SK-N-SH treated with all-trans-retinoic acid at 6 μM for 48 hours (cell line): ENCODE measurements around the gene PSD2.

Experiments
- ATAC-seq: fragments of 200-7000 bp; cut with Tn5 transposase; 3 replicates; pipeline ENCODE4 v1.9.1; 2020; ENCODE audit warnings: mild to moderate bottlenecking, moderate library complexity
- ARNTL ChIP-seq: fragments of 450-650 bp; formaldehyde crosslinking; IDR thresholded peaks from 2 replicates; pipeline ENCODE4 v1.5.0; 2020; ENCODE audit warnings: low read depth, mild to moderate bottlenecking, moderate library complexity, borderline replicate concordance
- BACH2 ChIP-seq: fragments of 250-450 bp; sonication (Bioruptor Pico); IDR thresholded peaks from 2 replicates; pipeline ENCODE4 v1.9.0; 2021; ENCODE audit warnings: mild to moderate bottlenecking, borderline replicate concordance
- CSDC2 ChIP-seq: fragments of 250-450 bp; sonication (Bioruptor Pico); IDR thresholded peaks from 2 replicates; pipeline ENCODE4 v1.5.0; 2020; ENCODE audit warnings: mild to moderate bottlenecking, moderate library complexity
- CSRNP3 ChIP-seq: fragments of 250-450 bp; sonication (Bioruptor Pico); IDR thresholded peaks from 2 replicates; pipeline ENCODE4 v1.5.1; 2021; ENCODE audit warnings: mild to moderate bottlenecking, moderate library complexity
- ESRRG ChIP-seq: fragments of 250-450 bp; sonication (Bioruptor Pico); IDR thresholded peaks from 2 replicates; pipeline ENCODE4 v1.6.1; 2021; ENCODE audit warnings: mild to moderate bottlenecking
- GLIS3 ChIP-seq: fragments of 250-450 bp; sonication (Bioruptor Pico); IDR thresholded peaks from 2 replicates; pipeline ENCODE4 v1.5.0; 2020; ENCODE audit warnings: mild to moderate bottlenecking, moderate library complexity
- ISL1 ChIP-seq: fragments of 250-450 bp; sonication (Bioruptor Pico); IDR thresholded peaks from 2 replicates; pipeline ENCODE4 v2.1.2; 2022; ENCODE audit warnings: mild to moderate bottlenecking, moderate library complexity
- OSR1 ChIP-seq: fragments of 250-450 bp; sonication (Bioruptor Pico); IDR thresholded peaks from 2 replicates; pipeline ENCODE4 v1.8.0; 2022; ENCODE audit warnings: moderate library complexity, mild to moderate bottlenecking, inconsistent platforms
- POU6F1 ChIP-seq: fragments of 250-450 bp; sonication (Bioruptor Pico); IDR thresholded peaks from 2 replicates; pipeline ENCODE4 v1.8.0; 2021; ENCODE audit warnings: low read depth, mild to moderate bottlenecking, moderate library complexity, borderline replicate concordance
- RARB ChIP-seq: fragments of 250-450 bp; sonication (Bioruptor Pico); IDR thresholded peaks from 2 replicates; pipeline ENCODE4 v1.8.0; 2021; ENCODE audit warnings: mild to moderate bottlenecking, moderate library complexity
- SNAI2 ChIP-seq: fragments of 250-450 bp; sonication (Bioruptor Pico); IDR thresholded peaks from 2 replicates; pipeline ENCODE4 v1.5.0; 2020; ENCODE audit warnings: mild to moderate bottlenecking, moderate library complexity
- TCF4 ChIP-seq: fragments of 250-450 bp; sonication (Bioruptor Pico); IDR thresholded peaks from 2 replicates; pipeline ENCODE4 v1.8.0; 2021; ENCODE audit warnings: mild to moderate bottlenecking, moderate library complexity, borderline replicate concordance
- TOX ChIP-seq: fragments of 250-450 bp; sonication (Bioruptor Pico); IDR thresholded peaks from 2 replicates; pipeline ENCODE4 v1.8.0; 2021; ENCODE audit warnings: mild to moderate bottlenecking, moderate library complexity, borderline replicate concordance
- TSHZ2 ChIP-seq: fragments of 250-450 bp; sonication (Bioruptor Pico); IDR thresholded peaks from 2 replicates; pipeline ENCODE4 v1.5.0; 2020; ENCODE audit warnings: mild to moderate bottlenecking, moderate library complexity
- ZC3H10 ChIP-seq: fragments of 250-450 bp; sonication (Bioruptor Pico); IDR thresholded peaks from 2 replicates; pipeline ENCODE4 v1.5.1; 2021; ENCODE audit warnings: mild to moderate bottlenecking, moderate library complexity
- ZFP30 ChIP-seq: fragments of 450-650 bp; formaldehyde crosslinking; IDR thresholded peaks from 2 replicates; pipeline ENCODE4 v1.5.0; 2022; ENCODE audit warnings: mild to moderate bottlenecking, moderate library complexity
- ZNF8 ChIP-seq: fragments of 450-650 bp; formaldehyde crosslinking; IDR thresholded peaks from 2 replicates; pipeline ENCODE4 v1.5.0; 2020; ENCODE audit warnings: mild to moderate bottlenecking, moderate library complexity
- TF ChIP-seq, protein P1 (sequence below): fragments of 250-450 bp; sonication (Bioruptor Pico); IDR thresholded peaks from 2 replicates; pipeline ENCODE4 v1.8.0; 2020; ENCODE audit warnings: mild to moderate bottlenecking, moderate library complexity, borderline replicate concordance

The PSD2 gene

DNA sequence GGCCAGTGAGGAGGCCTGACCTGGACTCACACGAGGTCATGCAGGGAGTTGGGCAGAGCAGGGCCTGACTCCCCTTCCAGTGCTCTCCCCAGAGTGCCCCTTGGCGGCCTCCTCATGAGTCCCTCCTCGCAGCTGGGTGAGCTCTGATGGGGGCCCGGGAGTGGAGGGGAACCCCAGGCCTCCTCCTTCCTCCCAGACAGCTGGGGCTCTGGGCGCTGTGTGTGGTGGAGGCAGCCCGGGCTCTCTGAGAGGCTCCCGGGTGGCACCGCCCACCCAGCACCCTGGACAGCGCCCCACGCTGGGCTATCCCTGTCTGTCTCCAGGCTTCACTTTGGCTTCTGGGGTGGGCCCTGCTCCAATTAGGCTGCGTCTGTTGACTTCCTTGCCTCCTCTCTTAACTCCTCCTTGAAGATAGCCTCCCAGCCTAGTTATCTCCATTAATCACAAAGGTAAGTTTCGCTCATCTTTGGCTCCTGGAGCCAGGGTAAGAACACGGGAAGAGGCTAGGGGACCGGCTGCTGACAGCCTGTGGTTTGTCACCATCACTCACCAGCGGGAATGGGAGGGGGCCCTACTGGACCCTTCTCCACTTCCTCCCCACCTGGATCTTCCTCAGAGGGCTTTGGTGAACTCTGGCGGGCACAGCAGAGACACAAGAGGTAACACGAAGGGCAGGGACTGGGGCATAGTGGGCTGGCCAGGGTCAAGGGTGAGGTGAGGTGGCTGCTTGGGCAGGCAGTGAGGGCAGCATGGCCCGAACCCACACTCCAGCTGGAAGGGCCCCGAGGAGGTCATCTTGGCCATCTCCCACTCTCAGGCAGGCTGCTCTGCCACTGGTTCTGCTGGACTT lies 13.1 kb downstream of the PSD2 start:
- peak; percentile 80 for ATAC-seq
- TF ChIP-seq ZC3H10 (CRISPR knock-in tag) = no peak
- TF ChIP-seq ESRRG (CRISPR knock-in tag) = no peak
- TF ChIP-seq TSHZ2 (CRISPR knock-in tag) = no peak
- no peak for TF ChIP-seq TOX (CRISPR knock-in tag)
- no peak for TF ChIP-seq SNAI2 (CRISPR knock-in tag)
- no peak for TF ChIP-seq GLIS3
- no peak for TF ChIP-seq ZNF8
- TF ChIP-seq ISL1 (CRISPR knock-in tag) = no peak
- no peak for TF ChIP-seq RARB (CRISPR knock-in tag)
- no peak for TF ChIP-seq OSR1
- TF ChIP-seq BACH2 = no peak
- TF ChIP-seq, all 23 proteins: peak for 0

- TF ChIP-seq ZNF8 (no peak), TCF4 (CRISPR knock-in tag) (no peak), CSRNP3 (no peak), TOX (CRISPR knock-in tag) (no peak), ISL1 (CRISPR knock-in tag) (no peak), TSHZ2 (CRISPR knock-in tag) (no peak), ESRRG (CRISPR knock-in tag) (no peak), ZFP30 (no peak), ARNTL (no peak), CSDC2 (CRISPR knock-in tag) (no peak)
- TF ChIP-seq, protein P1, sequence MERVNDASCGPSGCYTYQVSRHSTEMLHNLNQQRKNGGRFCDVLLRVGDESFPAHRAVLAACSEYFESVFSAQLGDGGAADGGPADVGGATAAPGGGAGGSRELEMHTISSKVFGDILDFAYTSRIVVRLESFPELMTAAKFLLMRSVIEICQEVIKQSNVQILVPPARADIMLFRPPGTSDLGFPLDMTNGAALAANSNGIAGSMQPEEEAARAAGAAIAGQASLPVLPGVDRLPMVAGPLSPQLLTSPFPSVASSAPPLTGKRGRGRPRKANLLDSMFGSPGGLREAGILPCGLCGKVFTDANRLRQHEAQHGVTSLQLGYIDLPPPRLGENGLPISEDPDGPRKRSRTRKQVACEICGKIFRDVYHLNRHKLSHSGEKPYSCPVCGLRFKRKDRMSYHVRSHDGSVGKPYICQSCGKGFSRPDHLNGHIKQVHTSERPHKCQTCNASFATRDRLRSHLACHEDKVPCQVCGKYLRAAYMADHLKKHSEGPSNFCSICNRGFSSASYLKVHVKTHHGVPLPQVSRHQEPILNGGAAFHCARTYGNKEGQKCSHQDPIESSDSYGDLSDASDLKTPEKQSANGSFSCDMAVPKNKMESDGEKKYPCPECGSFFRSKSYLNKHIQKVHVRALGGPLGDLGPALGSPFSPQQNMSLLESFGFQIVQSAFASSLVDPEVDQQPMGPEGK (CRISPR knock-in tag) = no peak
- ATAC-seq = no peak
Observed at GRCh38 chr5:139809331-139809810, 13.8 kb downstream of the PSD2 start.

- ATAC-seq = no peak
- TF ChIP-seq CSDC2 (CRISPR knock-in tag) = no peak
- TF ChIP-seq ISL1 (CRISPR knock-in tag) = no peak
- no peak for TF ChIP-seq RARB (CRISPR knock-in tag)
- no peak for TF ChIP-seq OSR1
- TF ChIP-seq TOX (CRISPR knock-in tag) = no peak
- TF ChIP-seq POU6F1 (CRISPR knock-in tag) = no peak
- no peak for TF ChIP-seq ZC3H10 (CRISPR knock-in tag)
- no peak for TF ChIP-seq ZNF8
- TF ChIP-seq, all 23 proteins: peak for 0
Observed at GRCh38 chr5:139810341-139811273, 15.0 kb downstream of the PSD2 start.
